ENCODE results near the gene NEK8.
A peak's percentile ranks its signal among the peaks of the same experiment; 100 is the strongest.
"Not testable (repeated sequence)": the region's sequence is repeated elsewhere in the genome, so short reads cannot be mapped to it uniquely, and the experiment has no call there.

NEK8 gene

GRCh38 chr17:28725660-28726225 lies 2.8 kb upstream of the NEK8 start:
- DNase-seq (ENCODE audit: low read depth) = peak; percentile 17

- DNase-seq (ENCODE audit: low read depth) = peak; percentile 42
Observed at GRCh38 chr17:28726226-28726626, 2.4 kb upstream of the NEK8 start, which contains the start of gene TLCD1. TLCD1 (minus strand) TSS chr17:28726233; CDS start chr17:28726097, 136 bp downstream.

DNA sequence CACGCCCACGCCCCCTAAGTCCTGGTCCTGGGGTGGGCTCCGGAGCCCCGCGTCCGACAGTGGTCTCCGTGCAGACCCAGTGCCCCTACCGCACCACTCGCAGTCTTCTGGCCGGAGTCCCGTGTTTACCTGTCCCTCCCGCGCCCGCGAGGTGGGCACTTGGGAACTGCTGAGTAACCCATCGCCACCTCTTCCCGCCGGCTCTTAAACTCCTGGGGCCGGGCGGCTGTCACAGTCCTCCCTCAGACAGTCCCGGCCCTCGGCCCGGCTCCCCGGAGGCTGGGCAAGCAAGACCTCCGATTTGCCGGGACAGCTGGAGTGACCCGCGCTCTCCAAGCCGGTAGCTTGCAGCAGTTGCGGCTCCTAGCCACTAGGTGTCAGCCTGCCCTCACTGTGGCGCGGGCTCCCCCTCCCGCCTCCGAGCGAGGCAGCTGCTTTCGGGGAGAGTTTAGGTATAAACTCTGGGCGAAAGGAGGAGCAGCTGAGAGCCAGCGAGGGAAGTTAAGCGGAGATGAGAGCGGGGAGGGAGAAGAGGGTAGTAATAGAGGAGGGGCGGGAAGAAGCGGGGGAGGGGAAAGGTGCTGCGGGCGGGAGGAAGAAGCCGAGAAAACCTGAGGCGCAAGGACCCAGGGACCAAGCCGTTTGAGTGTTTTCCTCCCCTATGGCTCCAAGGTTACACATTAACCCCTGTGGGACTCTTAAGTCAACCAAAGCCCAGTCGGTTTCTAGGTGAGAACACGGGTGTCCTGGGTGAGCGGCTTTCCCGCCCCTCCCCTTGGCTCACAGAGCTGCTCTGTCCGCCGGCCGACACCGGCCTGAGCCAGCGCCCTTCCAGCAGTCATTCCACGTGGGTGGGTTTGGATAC lies 1.7 kb upstream of the NEK8 start:
- DNase-seq (ENCODE audit: low read depth) = peak; percentile 87

- no peak for DNase-seq (ENCODE audit: low read depth)
Observed at GRCh38 chr17:28729950-28730330, 1.4 kb downstream of the NEK8 start.

DNA sequence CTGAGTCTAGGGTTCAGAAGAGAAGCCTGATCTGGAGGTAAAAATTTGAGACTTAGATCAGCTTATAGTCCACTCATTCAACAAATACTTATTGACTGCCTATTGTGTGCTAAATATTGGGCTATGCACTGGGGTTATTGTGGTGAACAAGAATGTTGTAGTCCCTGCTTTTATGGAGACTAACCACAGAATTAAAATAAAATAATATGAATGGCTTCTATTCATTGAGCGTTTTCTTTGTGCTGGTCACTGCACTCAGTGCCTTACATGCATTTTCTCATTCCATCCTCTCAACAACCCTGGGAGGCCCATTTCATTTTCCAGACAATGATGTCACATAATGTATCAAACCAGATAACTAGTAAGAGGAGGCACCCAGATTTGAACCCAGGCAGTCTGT lies 4.8 kb downstream of the NEK8 start:
- DNase-seq (ENCODE audit: low read depth) = no peak

- DNase-seq (ENCODE audit: low read depth) = no peak
Observed at GRCh38 chr17:28734712-28735241, 6.2 kb downstream of the NEK8 start.

DNA sequence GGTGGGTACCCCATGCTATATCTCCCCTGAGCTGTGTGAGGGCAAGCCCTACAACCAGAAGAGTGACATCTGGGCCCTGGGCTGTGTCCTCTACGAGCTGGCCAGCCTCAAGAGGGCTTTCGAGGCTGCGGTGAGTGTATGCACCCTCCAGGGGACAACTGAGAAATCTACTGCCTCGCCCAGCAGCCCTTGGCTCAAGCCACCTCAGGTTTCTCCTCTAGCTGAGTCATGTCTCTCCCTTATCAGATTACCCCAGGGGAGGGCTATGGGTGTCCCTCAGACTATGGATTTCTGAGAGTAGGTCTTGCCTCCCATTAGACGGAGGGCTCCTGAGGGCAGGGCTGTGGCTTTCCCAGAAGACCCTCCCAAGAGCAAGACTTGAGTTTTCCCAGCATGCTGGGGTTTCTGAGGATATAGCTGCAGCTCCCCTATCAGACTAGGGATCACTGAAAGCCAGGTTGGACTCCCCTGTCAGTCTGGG lies 6.7 kb downstream of the NEK8 start:
- no peak for DNase-seq (ENCODE audit: low read depth)

DNA sequence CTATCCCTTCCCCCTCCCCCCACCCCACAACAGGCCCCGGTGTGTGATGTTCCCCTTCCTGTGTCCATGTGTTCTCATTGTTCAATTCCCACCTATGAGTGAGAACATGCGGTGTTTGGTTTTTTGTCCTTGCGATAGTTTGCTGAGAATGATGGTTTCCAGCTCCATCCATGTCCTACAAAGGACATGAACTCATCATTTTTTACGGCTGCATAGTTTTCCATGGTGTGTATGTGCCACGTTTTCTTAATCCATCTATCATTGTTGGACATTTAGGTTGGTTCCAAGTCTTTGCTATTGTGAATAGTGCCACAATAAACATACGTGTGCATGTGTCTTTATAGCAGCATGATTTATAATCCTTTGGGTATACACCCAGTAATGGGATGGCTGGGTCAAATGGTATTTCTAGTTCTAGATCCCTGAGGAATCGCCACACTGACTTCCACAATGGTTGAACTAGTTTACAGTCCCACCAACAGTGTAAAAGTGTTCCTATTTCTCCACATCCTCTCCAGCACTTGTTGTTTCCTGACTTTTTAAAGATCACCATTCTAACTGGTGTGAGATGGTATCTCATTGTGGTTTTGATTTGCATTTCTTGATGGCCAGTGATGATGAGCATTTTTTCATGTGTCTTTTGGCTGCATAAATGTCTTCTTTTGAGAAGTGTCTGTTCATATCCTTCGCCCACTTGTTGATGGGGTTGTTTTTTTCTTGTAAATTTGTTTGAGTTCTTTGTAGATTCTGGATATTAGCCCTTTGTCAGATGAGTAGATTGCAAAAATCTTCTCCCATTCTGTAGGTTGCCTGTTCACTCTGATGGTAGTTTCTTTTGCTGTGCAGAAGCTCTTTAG lies 7.6 kb downstream of the NEK8 start:
- not testable (repeated sequence) for DNase-seq (ENCODE audit: low read depth)

GRCh38 chr17:28737316-28737715 lies 8.7 kb downstream of the NEK8 start:
- DNase-seq (ENCODE audit: low read depth) = no peak

DNA sequence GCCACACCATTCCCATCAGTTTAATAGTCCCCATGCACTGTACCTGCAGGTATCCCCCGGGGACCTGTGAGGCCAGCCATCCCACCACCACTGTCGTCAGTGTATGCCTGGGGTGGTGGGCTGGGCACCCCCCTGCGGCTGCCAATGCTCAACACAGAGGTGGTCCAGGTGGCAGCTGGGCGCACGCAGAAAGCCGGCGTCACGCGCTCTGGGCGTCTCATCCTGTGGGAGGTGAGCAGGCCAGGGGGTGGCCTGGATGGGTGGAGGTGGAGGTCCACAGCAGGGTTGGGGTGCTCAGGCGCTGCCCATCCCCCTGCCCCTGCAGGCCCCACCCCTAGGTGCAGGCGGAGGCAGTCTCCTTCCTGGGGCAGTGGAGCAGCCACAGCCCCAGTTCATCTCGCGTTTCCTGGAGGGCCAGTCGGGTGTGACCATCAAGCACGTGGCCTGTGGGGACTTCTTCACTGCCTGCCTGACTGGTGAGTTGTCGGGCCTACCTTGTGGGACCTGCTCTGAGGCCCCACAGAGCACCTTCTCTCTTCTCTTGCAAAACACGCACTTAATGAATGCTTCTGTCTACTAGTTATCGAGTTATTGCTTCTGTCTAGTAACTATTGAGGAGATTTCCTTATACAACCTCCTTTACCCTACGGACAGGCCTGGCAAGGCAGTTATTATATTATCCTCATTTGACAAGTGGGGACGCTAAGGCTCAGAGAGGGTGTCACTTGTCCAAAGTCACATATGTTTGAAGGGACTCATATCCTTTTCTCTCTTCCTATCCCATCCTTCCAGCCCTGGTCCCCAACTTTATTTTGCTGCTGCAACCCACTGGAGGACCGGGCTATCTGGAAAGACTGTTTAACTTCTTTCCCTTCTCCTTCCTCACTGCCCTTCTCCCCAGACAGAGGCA lies 9.4 kb downstream of the NEK8 start:
- DNase-seq (ENCODE audit: low read depth) = no peak

DNA sequence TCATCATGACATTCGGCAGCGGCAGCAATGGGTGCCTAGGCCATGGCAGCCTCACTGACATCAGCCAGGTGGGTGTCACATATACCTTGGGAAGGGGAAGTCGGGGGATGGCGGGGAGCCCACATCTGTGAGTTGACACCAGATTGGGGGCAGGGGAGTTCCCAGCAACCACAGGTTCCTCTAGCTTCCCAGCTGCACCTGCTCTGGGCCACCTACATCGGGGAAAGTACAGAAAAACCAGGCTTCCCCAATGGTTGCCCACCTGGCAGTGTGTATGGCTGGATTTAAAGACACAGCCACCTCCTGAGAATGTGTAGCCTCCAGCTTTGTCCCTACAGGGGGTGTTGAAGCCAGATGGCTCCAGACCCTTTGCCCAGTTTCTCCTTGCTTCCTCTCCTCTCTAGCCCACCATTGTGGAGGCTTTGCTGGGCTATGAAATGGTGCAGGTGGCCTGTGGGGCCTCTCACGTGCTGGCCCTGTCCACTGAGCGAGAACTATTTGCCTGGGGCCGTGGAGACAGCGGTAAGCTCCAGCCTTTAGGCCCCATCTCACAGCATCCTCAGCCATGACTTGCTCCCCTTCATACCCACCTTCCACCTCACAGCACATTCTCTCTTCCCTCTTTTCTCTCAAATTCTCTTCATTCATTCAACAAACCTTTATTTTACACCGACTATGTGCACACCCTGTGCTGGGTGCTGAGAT lies 10.2 kb downstream of the NEK8 start:
- DNase-seq (ENCODE audit: low read depth) = peak; percentile 16

- DNase-seq (ENCODE audit: low read depth) = no peak
Observed at GRCh38 chr17:28740406-28741357, 12.1 kb downstream of the NEK8 start.

DNA sequence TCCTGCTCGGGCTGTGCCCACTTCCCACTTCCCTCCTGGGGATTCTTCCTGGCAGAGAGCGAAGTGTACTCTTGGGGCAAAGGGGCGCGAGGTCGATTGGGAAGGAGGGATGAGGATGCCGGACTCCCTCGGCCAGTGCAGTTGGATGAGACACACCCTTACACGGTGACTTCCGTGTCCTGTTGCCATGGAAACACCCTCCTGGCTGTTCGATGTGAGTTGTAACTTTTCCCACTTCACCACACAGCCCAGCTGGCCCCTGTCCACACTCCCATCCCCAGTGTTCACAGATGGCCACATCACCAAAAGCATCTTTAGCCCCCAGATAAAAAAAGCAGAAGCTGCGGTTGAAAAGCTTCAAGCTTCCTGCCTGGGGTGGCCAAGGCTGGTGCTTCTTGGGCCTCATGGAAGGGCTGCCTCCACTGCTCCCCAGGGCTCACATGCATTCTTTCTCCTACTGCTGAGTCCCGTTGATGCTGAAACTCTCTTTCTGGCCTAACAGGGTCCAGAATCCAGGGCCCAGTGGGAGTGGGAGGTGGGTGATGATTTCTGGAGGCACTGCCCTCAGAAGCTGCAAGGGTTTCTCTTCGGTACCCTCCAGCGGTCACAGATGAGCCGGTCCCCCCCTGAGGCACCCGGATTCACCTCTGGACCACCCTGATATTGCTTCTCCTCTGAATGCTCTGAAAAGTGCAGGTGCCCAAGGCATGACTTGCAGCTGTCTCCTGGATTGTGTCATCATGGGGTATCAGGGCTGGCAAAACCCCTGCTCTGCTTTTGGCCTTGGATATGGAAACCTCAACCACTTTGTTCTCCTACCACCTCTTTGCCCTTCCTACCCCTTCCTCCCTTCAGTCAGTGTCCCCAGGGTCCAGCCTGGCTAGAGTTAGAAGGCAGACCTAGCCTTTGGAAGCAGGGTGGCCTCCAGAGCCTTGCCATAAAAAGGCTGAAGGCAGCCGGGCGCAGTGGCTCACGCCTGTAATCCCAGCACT lies 13.1 kb downstream of the NEK8 start:
- DNase-seq (ENCODE audit: low read depth) = no peak

GRCh38 chr17:28743243-28744103 lies 14.9 kb downstream of the NEK8 start, which contains the start of gene TRAF4:
TRAF4 (plus strand) TSS chr17:28744011; CDS start chr17:28744113, 102 bp downstream.
- DNase-seq (ENCODE audit: low read depth) = peak; percentile 69

DNA sequence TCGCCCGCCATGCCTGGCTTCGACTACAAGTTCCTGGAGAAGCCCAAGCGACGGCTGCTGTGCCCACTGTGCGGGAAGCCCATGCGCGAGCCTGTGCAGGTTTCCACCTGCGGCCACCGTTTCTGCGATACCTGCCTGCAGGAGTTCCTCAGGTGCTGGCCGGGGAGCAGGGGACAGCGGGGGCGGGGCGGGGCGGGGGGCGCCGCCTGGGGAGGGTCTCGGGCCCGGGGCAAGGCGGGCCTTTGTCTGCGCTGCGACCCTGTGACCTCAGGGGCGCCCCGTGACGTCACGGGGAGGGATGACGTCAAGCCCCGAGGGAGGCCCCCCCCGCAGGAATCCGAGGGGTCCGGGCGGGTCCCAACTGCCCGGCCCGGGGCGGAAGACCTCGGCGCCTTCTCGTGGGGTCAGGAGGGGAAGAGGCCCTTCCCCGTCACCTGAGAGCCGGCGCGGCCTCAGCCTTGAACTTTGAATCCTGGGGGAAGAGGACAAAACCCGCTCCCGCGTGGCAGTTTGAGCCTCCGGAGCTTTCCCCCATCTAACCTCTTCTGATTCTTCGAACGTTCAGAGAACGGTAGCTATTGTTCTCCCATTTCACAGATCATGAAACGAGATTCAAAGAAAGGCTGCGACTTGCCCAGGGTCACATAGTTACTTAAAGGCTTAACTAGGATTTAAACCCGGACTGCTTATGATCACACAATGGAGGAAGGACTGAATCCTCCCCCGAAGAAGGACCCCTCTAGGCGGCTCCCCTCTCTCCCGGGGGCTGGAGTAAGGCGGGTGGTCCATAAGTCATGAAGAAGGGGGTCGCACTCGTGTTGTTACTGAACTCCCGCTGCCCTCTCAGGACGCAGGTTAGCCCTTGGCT lies 15.8 kb downstream of the NEK8 start:
- peak; percentile 52 for DNase-seq (ENCODE audit: low read depth)
